Kidney (tissue), 14 donors: ENCODE measurements around the gene PRKCE. TPM values are rescaled to one million over a fixed set of nuclear protein-coding genes. Genes with fewer than 3 reads are reported as not detected.

Experiments
- DNase-seq, 5 donors: peaks; one replicate each; pipeline ENCODE4 v3.0.0-alpha.2; 2013 to 2020
- FAIRE-seq: peaks from 2 replicates; lab custom pipeline; 2012; peaks lifted over from hg19 to GRCh38; lab: Jason Lieb, UNC
- H3K27ac ChIP-seq, 2 donors: one replicate each; pipeline ENCODE4 v1.7.0; 2013; ENCODE audit warnings: low read depth in 2 of 2, low read length in 2 of 2, inconsistent platforms in 1 of 2
- H3K27me3 ChIP-seq: one replicate; pipeline ENCODE4 v1.7.1; 2013; ENCODE audit warnings: low read length, inconsistent platforms; ENCODE audit not compliant: control insufficient read depth, insufficient read depth
- H3K36me3 ChIP-seq, 3 donors: one replicate each; pipeline versions ENCODE4 v1.7.0 to v1.7.1; 2013; ENCODE audit warnings: low read length in 3 of 3, control low read depth in 1 of 3, inconsistent platforms in 1 of 3; ENCODE audit not compliant: insufficient read depth in 3 of 3, control insufficient read depth in 2 of 3
- H3K4me1 ChIP-seq, 3 donors: one replicate each; pipeline versions ENCODE4 v1.7.0 to v1.7.1; 2013; ENCODE audit warnings: low read length in 3 of 3, inconsistent platforms in 1 of 3, low read depth in 1 of 3; ENCODE audit not compliant: control insufficient read depth in 2 of 3, insufficient read depth in 2 of 3
- H3K4me3 ChIP-seq, 3 donors: one replicate each; pipeline versions ENCODE4 v1.7.0 to v1.8.1; 2013; ENCODE audit warnings: low read length in 3 of 3, control low read depth in 1 of 3, inconsistent platforms in 1 of 3
- H3K9ac ChIP-seq, 3 donors: one replicate each; pipeline versions ENCODE4 v1.7.0 to v1.7.1; 2013; ENCODE audit warnings: low read length in 3 of 3, control low read depth in 1 of 3, inconsistent platforms in 1 of 3
- H3K9me3 ChIP-seq, 3 donors: one replicate each; pipeline versions ENCODE4 v1.7.0 to v1.7.1; 2013; ENCODE audit warnings: low read length in 3 of 3, control low read depth in 1 of 3, inconsistent platforms in 1 of 3; ENCODE audit not compliant: control insufficient read depth in 2 of 3, insufficient read depth in 1 of 3
- CTCF ChIP-seq: IDR thresholded peaks from 3 replicates; pipeline ENCODE4 v1.5.1; 2012; ENCODE audit warnings: mild to moderate bottlenecking, moderate library complexity, borderline replicate concordance; ENCODE audit not compliant: insufficient read depth; ENCODE audit errors: extremely low read depth
- intact Hi-C: fragments of 100-400 bp; cut with DNase I; formaldehyde crosslinking; loops from one replicate; pipeline ENCODE4 v1.11.1; 2022
- polyA plus RNA-seq: library from polyadenylated mRNA; stranded (reverse); fragments of 350-450 nt; fragmentation: Illumina TruSeq; extraction: RNeasy Lipid Tissue Mini Kit (QIAGEN cat#74804); gene quantifications from one replicate; pipeline ENCODE4 v1.2.3, GENCODE V29; 2014; ENCODE audit warnings: low read depth, low replicate concordance; ENCODE audit not compliant: insufficient read depth
- total RNA-seq: library from RNA; stranded (reverse); fragmentation: NEBNext Ultra II Directional; extraction: Animal tissue kit (Norgen Biotek cat#: 25700); gene quantifications from one replicate; pipeline ENCODE4 v1.2.1, GENCODE V29; 2021
- donor health status: control.
- donor health status: control.
- donor health status: control.
- donor health status: control.
- donor health status: control.
- donor health status: DM: yes; HTN: yes; CAD: no.
- donor health status: Normal renal cell carcinoma (clear cell type).

PRKCE gene
- total and polyA plus RNA-seq, 2 donors from 2014 or later, result 11.1 to 27.3 TPM

GRCh38 chr2:45876611-45877010, 225.1 kb downstream of the PRKCE start:
- no peak for TF ChIP-seq CTCF
- no peaks in the 10 kb centered on the region for H3K27me3 ChIP-seq
- no peak overlapping the region for H3K4me3 ChIP-seq
- no peak for FAIRE-seq
- H3K4me1 ChIP-seq, result peaks cover 0 to 15% (median 15%) of the 10 kb centered on the region in 3 donors
- H3K27ac ChIP-seq, result no peak overlapping the region
- no peak for DNase-seq
- intact Hi-C loops, result no loop called here
- H3K9ac ChIP-seq, result no peak overlapping the region
- peaks cover 0 to 9% (median 0%) of the 10 kb centered on the region in 3 donors for H3K9me3 ChIP-seq
- H3K36me3 ChIP-seq, result no peaks in the 10 kb centered on the region

DNA sequence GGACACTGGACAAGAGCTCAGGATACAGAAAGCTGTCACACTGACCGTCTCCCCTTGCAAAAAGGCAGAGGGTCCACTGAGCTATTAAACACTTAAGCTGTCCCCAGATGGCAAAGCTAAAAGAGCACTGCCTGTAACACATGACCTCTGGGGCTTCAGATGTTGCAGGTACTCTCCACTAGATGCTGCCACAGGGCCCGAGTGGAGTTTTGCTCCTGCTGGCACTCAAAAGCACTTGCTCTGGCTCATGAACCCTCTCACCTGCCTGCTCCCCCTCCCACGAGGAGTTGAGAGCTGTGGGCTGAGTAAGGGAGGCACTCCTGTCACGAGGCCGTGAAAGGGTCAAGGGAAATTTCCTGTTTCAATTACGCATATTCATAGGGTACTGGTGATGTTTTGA, 227.9 kb downstream of the PRKCE start:
- Histone ChIP-seq H3K27me3 (no peaks in the 10 kb centered on the region), H3K4me1 (peaks cover 0 to 9% (median 7%) of the 10 kb centered on the region in 3 donors), H3K36me3 (no peaks in the 10 kb centered on the region), H3K9me3 (peaks cover 0 to 9% (median 0%) of the 10 kb centered on the region in 3 donors), H3K27ac (no peak overlapping the region), H3K9ac (no peak overlapping the region), H3K4me3 (no peak overlapping the region)
- DNase-seq (no peak), FAIRE-seq (no peak)
- TF ChIP-seq CTCF, result peak; percentile 32
- intact Hi-C loops, result no loop called here

DNA sequence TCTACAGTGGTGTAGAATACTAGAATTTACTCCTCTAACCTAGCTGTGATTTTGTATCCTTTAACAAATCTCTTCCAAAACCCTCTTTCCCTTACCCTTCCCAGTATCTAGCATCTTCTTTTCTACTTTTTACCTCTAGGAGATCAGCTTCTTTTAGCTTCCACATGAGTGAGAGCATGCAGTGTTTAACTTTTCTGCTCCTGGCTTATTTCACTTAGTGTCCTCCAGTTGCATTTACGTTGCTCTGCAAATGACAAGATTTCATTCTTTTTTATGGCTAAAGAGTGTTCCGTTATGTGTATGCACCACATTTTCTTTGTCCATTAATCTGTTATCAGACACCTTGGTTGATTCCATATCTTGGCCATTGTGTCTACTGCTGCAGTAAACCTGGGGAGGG, 228.5 kb downstream of the PRKCE start:
- intact Hi-C loops, result no loop called here
- TF ChIP-seq CTCF, result no peak
- H3K9ac ChIP-seq, result no peak overlapping the region
- no peak overlapping the region for H3K27ac ChIP-seq
- peaks cover 0 to 12% (median 7%) of the 10 kb centered on the region in 3 donors for H3K4me1 ChIP-seq
- H3K36me3 ChIP-seq, result no peaks in the 10 kb centered on the region
- no peak for DNase-seq
- H3K27me3 ChIP-seq, result no peaks in the 10 kb centered on the region
- peaks cover 0 to 9% (median 0%) of the 10 kb centered on the region in 3 donors for H3K9me3 ChIP-seq
- H3K4me3 ChIP-seq, result no peak overlapping the region
- FAIRE-seq, result no peak
